GM20000 (cell line): ENCODE measurements around the gene KCNG2.
"Not testable (repeated sequence)": the region's sequence is repeated elsewhere in the genome, so short reads cannot be mapped to it uniquely, and the experiment has no call there.

Experiments used
- DNase-seq: peaks from one replicate; pipeline ENCODE4 v3.0.0; 2012; ENCODE audit warnings: low spot score
- TF ChIP-seq, protein P1 (sequence below): IDR thresholded peaks from 2 replicates; pipeline ENCODE4 v1.5.1; 2012; ENCODE audit warnings: mild to moderate bottlenecking, control low read depth; ENCODE audit errors: extremely low read depth, missing control alignments

Gene KCNG2, protein sequence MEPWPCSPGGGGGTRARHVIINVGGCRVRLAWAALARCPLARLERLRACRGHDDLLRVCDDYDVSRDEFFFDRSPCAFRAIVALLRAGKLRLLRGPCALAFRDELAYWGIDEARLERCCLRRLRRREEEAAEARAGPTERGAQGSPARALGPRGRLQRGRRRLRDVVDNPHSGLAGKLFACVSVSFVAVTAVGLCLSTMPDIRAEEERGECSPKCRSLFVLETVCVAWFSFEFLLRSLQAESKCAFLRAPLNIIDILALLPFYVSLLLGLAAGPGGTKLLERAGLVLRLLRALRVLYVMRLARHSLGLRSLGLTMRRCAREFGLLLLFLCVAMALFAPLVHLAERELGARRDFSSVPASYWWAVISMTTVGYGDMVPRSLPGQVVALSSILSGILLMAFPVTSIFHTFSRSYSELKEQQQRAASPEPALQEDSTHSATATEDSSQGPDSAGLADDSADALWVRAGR

DNA sequence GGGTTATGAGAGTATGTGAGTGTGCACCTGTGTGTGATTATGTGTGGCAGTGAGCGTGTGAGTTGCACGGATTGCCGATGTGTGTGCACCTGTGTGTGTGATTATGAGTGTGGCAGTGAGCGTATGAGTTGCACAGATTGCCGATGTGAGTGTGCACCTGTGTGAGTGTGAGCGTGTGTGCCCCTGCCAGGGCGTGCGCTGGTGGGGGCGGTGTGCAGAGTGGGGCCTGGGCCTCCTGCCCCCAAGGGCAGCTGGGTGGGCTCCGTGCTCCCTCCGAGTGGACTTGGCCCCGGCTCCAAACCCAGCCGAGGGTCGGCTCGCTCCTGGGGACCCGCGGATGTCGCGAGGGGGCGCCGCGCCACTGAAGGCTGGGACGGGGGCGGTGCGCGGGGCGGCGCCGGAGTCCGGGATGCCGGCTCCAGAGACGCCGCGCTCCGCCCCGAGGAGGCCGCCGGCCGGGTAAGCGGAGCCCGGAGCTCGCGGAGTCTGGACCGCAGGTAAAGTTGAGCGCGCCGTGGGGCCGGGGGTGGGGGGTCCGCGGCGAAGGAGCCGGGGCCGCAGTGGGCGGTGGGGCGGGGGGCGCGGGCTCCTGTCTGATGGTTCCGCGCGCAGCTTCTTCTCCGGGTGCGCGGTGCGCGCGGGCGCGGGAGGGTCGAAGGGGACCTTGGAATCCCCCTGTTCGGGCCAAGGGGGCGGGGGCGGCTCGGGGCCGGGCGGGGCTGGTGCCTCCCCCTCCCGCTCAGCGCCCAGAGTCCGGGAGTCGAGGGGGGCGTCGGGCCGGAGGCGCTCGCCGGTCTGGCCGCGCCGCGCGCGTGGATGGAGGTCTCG is at the start of gene KCNG2:
KCNG2 (plus strand) TSS at position 421 of the 828 bp plus-strand sequence. CDS start 65,730 bp downstream, outside the sequence.
- DNase-seq, result peak; percentile 90
- TF ChIP-seq, protein P1, sequence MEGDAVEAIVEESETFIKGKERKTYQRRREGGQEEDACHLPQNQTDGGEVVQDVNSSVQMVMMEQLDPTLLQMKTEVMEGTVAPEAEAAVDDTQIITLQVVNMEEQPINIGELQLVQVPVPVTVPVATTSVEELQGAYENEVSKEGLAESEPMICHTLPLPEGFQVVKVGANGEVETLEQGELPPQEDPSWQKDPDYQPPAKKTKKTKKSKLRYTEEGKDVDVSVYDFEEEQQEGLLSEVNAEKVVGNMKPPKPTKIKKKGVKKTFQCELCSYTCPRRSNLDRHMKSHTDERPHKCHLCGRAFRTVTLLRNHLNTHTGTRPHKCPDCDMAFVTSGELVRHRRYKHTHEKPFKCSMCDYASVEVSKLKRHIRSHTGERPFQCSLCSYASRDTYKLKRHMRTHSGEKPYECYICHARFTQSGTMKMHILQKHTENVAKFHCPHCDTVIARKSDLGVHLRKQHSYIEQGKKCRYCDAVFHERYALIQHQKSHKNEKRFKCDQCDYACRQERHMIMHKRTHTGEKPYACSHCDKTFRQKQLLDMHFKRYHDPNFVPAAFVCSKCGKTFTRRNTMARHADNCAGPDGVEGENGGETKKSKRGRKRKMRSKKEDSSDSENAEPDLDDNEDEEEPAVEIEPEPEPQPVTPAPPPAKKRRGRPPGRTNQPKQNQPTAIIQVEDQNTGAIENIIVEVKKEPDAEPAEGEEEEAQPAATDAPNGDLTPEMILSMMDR, result peak; percentile 59

GRCh38 chr18:79748321-79749180 is 49.2 kb upstream of the KCNG2 start:
- DNase-seq, result no peak
- TF ChIP-seq, protein P1, result no peak

GRCh38 chr18:79749251-79750191 is 48.2 kb upstream of the KCNG2 start:
- TF ChIP-seq, protein P1, result no peak
- DNase-seq, result no peak

DNA sequence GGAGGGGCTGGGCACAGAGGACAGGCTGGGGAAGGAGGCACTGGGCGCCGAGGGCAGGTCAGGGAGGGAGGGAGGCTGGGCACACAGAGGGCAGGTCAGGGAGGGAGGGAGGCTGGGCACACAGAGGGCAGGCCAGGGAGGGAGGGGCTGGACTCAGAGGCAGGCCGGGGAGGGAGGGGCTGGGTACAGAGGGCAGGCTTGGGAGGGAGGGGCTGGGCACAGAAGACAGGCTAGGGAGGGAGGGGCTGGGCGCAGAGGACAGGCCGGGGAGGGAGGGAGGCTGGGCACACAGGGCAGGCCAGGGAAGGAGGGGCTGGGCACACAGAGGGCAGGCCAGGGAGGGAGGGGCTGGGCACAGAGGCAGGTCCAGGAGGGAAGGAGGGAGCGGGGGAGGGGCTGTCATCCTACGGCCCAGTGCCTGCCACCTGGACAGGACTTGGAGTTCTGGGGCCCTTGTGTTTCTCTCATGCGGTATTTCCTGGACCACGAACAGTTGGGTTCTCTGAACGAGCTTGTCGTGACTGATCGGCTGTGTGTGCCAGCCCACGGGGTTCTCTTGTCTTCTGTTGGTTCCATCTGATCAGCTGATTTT is 46.7 kb upstream of the KCNG2 start:
- TF ChIP-seq, protein P1, result no peak
- no peak for DNase-seq

DNA sequence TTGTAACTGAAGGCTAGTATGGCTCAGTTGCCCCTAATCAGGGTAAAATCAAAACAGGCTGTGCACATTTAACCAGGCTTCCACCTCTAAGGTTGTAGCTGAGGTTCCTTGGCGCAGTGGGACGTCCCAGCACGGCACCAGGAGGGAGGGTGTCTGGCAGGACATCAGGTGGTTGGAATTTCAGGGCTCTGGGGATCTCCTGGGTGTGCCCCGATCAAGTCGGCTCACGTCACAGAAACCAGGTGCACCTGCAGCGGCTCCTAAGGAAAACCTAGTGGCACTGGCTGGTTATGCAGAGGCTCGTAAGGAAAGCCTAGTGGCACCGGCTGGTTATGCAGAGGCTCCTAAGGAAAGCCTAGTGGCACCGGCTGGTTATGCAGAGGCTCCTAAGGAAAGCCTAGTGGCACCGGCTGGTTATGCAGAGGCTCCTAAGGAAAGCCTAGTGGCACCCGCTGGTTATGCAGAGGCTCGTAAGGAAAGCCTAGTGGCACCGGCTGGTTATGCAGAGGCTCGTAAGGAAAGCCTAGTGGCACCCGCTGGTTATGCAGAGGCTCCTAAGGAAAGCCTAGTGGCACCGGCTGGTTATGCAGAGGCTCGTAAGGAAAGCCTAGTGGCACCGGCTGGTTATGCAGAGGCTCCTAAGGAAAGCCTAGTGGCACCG is 45.7 kb upstream of the KCNG2 start:
- DNase-seq, result not testable (repeated sequence)

GRCh38 chr18:79752946-79753345 is 44.8 kb upstream of the KCNG2 start:
- DNase-seq, result not testable (repeated sequence)

- DNase-seq, result no peak
- TF ChIP-seq, protein P1, result no peak
Observed at GRCh38 chr18:79753391-79753851, 44.3 kb upstream of the KCNG2 start.
